ENCODE measurements around the gene POC1B. TPM values are rescaled to one million over a fixed set of nuclear protein-coding genes. Genes with fewer than 3 reads are reported as not detected.

The POC1B gene
- total RNA-seq, 4 donors from 2014 or later = 17.9 to 34.8 (median 23.6) TPM

DNA sequence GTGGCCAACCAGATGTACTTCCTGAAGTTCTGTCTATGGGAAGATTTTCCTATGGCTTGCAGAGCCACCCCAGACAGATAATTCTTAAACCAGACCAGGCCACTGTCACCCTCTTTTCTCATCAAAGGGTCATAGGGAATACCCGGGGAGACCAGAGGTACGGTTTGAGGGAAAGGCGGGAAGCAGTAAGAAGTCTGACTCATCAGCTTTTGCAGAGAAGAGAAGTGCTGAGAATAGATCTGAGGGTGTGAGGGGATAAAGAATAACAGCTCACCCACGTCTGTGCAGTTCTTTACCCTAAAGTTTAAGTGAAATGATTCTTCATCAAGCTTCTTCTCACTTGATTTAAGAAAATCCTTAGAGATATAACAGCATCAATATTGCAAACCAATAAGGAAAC lies 21.3 kb upstream of the POC1B start:
- ATAC-seq (ENCODE audit: low FRiP score) (no peak), DNase-seq (ENCODE audit: low spot score) (no peak)
- TF ChIP-seq, protein P1, sequence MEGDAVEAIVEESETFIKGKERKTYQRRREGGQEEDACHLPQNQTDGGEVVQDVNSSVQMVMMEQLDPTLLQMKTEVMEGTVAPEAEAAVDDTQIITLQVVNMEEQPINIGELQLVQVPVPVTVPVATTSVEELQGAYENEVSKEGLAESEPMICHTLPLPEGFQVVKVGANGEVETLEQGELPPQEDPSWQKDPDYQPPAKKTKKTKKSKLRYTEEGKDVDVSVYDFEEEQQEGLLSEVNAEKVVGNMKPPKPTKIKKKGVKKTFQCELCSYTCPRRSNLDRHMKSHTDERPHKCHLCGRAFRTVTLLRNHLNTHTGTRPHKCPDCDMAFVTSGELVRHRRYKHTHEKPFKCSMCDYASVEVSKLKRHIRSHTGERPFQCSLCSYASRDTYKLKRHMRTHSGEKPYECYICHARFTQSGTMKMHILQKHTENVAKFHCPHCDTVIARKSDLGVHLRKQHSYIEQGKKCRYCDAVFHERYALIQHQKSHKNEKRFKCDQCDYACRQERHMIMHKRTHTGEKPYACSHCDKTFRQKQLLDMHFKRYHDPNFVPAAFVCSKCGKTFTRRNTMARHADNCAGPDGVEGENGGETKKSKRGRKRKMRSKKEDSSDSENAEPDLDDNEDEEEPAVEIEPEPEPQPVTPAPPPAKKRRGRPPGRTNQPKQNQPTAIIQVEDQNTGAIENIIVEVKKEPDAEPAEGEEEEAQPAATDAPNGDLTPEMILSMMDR (IDR thresholded peaks at IDR 0.05) = no peak

GRCh38 chr12:89546151-89546550 lies 20.3 kb upstream of the POC1B start:
- ATAC-seq (ENCODE audit: low FRiP score) (no peak), DNase-seq (ENCODE audit: low spot score) (no peak)
- TF ChIP-seq, protein P1 (IDR thresholded peaks at IDR 0.05) = no peak

DNA sequence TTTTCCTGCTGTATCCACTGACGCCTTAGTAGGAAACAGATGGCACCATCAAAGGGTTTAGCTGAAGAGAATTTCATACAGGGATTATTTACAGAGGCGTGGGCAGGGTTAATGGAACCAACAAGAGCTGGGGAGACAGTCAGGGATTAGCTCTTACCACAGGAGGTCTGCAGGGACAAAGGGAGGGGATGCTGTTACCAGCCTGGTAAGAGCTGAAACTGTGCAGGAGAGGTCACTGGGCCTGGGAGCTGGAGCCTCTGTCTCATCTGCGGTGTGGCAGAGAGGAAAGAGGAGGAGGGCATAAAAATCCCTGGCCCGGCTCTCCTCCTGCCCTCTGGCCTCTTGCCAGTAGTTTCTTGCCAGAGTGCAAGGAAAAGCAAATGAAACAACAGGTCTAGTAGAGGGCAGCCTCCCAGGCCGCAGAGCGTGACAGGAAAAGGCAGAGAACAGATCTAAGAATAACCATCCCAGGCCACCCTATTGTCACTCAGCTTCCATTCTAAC lies 18.9 kb upstream of the POC1B start:
- ATAC-seq (ENCODE audit: low FRiP score) = no peak
- TF ChIP-seq, protein P1 (IDR thresholded peaks at IDR 0.05) = no peak

DNA sequence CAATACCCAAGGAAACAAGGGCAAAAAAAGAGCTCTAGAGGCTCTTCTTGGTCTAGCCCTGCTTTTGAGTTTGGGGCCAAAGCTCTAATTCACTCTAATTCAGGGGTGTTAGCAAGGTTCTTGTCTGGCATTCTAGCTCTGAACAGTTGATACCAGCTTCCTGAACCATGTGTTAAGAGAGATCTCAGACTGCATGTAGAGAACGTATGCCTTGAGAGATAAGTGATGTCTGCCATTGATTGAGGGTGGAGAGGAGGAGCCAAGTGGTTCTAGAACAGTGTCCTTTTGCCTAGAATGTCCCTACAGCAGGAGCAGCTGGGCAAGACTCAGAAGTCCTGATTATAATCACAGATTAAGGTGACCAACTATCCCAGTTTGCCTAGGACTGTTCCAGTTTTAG lies 18.2 kb upstream of the POC1B start:
- DNase-seq (ENCODE audit: low spot score) (no peak), ATAC-seq (ENCODE audit: low FRiP score) (no peak)
- TF ChIP-seq, protein P1 (IDR thresholded peaks at IDR 0.05) = no peak

More for the DNA sequence above, 18.9 kb upstream of the POC1B start:
- no peak for DNase-seq (ENCODE audit: low spot score)

DNA sequence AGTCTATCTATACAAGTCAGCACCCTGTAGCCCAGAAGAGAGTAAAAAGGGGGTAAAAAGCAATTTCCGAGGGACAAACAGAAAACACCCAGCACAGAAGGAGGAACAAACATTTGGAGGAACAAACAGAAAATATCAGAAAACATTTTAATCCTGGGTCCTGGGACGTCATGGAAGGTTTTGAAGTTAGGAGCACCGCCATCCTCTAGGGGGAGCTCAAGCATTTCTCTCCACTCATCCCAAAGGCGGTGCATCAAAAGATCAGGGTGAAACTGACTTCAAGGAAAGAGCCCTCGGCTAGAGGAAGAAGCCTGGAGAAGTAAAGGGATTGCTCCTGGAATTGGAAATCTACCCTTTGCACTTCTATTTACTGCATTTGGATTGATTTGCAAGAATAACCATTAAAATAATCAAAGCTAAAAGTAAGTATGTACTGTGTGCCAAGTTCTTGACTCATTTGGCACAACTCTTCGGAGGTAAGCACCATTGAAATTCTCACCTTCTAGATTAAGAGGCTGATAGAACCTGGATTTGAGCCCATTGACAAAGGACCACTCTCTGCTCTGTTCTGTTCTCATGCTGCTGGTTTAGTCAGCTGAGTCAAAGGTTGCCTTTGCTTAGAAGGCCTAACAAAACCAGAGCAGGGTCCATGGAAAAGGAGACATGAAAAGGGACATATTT lies 17.2 kb upstream of the POC1B start:
- DNase-seq (ENCODE audit: low spot score) (no peak), ATAC-seq (ENCODE audit: low FRiP score) (peak; percentile 75)
- TF ChIP-seq, protein P1 (IDR thresholded peaks at IDR 0.05) = peak in 2 of 3 donors; percentile 31 to 49

DNA sequence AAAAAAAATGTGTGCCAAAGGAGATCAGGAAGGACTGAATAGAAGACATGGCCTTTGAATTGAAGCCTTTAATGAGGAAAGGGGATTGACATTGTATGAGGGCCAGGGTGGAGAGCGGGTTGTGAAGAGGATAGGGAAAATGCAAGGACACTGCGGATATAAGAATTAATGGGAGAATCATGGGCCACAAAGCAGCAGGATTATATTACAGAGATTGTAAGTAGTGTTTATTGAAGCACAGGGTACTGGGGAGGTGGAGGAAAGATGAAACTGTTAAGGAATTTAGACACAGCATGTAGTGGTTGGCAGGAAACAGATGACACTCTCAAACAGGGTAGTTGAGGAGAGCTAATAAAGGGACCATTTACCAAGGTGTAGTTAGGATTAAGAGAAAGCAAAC lies 16.4 kb upstream of the POC1B start:
- no peak for DNase-seq (ENCODE audit: low spot score)
- TF ChIP-seq, protein P1 (IDR thresholded peaks at IDR 0.05) = no peak
- no peak for ATAC-seq (ENCODE audit: low FRiP score)

GRCh38 chr12:89540586-89540985 lies 14.7 kb upstream of the POC1B start:
- TF ChIP-seq, protein P1 (IDR thresholded peaks at IDR 0.05) = no peak
- ATAC-seq (ENCODE audit: low FRiP score) (no peak), DNase-seq (ENCODE audit: low spot score) (no peak)
